Astrocyte (in vitro differentiated cells and primary cell): Measurements from ENCODE around the gene VARS1. TPM values are rescaled to one million over a fixed set of nuclear protein-coding genes. Genes with fewer than 3 reads are reported as not detected.

Experiments
- DNase-seq: peaks from one replicate; pipeline ENCODE4 v3.0.0-alpha.2; 2010; ENCODE audit warnings: low read depth
- FAIRE-seq: peaks from 2 replicates; lab custom pipeline; 2011; peaks lifted over from hg19 to GRCh38; lab: Jason Lieb, UNC
- H2AFZ ChIP-seq: 2 replicates; pipeline ENCODE4 v1.6.0; 2012; ENCODE audit warnings: low read depth, low read length, inconsistent platforms
- H3K27ac ChIP-seq: 2 replicates; pipeline ENCODE4 v1.5.1; 2011; ENCODE audit warnings: low read depth, low read length, inconsistent platforms
- H3K27me3 ChIP-seq: 2 replicates; pipeline ENCODE4 v1.6.0; 2011; ENCODE audit warnings: low read length, inconsistent platforms; ENCODE audit not compliant: insufficient read depth
- H3K36me3 ChIP-seq: 2 replicates; pipeline ENCODE4 v1.5.1; 2011; ENCODE audit warnings: low read length, inconsistent platforms; ENCODE audit not compliant: insufficient read depth
- H3K4me1 ChIP-seq: 2 replicates; pipeline ENCODE4 v1.5.1; 2011; ENCODE audit warnings: low read length, inconsistent platforms; ENCODE audit not compliant: insufficient read depth
- H3K4me2 ChIP-seq: 2 replicates; pipeline ENCODE4 v1.6.0; 2012; ENCODE audit warnings: low read length, inconsistent platforms
- H3K4me3 ChIP-seq: 2 replicates; pipeline ENCODE4 v1.5.1; 2011; ENCODE audit warnings: low read depth, mild to moderate bottlenecking, low read length, inconsistent platforms; ENCODE audit not compliant: insufficient read depth
- H3K79me2 ChIP-seq: 2 replicates; pipeline ENCODE4 v1.6.0; 2012; ENCODE audit warnings: mild to moderate bottlenecking, low read length, inconsistent platforms; ENCODE audit not compliant: insufficient read depth
- H3K9ac ChIP-seq: 2 replicates; pipeline ENCODE4 v1.6.0; 2012; ENCODE audit warnings: mild to moderate bottlenecking, low read length, inconsistent platforms
- H3K9me3 ChIP-seq: 2 replicates; pipeline ENCODE4 v1.5.1; 2012; ENCODE audit warnings: low read depth, mild to moderate bottlenecking, low read length, inconsistent platforms; ENCODE audit not compliant: insufficient read depth
- H4K20me1 ChIP-seq: 2 replicates; pipeline ENCODE4 v1.6.0; 2012; ENCODE audit warnings: low read length, inconsistent platforms; ENCODE audit not compliant: insufficient read depth
- H3K27ac Mint-ChIP-seq: one replicate; pipeline ENCODE4 v1.8.0; 2021; ENCODE audit warnings: mild to moderate bottlenecking, mixed read lengths; ENCODE audit not compliant: unreplicated experiment
- H3K27me3 Mint-ChIP-seq: one replicate; pipeline ENCODE4 v1.8.0; 2021; ENCODE audit warnings: low read depth, mixed read lengths; ENCODE audit not compliant: unreplicated experiment
- H3K36me3 Mint-ChIP-seq: one replicate; pipeline ENCODE4 v1.8.0; 2021; ENCODE audit warnings: low read depth, mixed read lengths; ENCODE audit not compliant: unreplicated experiment
- H3K4me1 Mint-ChIP-seq: one replicate; pipeline ENCODE4 v1.8.0; 2021; ENCODE audit warnings: low read depth, mixed read lengths; ENCODE audit not compliant: unreplicated experiment
- H3K4me3 Mint-ChIP-seq: one replicate; pipeline ENCODE4 v1.8.0; 2021; ENCODE audit warnings: mild to moderate bottlenecking, moderate library complexity, mixed read lengths; ENCODE audit not compliant: unreplicated experiment
- H3K9me3 Mint-ChIP-seq: one replicate; pipeline ENCODE4 v1.8.0; 2021; ENCODE audit warnings: mild to moderate bottlenecking, mixed read lengths; ENCODE audit not compliant: unreplicated experiment
- EZH2 ChIP-seq: IDR thresholded peaks from 2 replicates; pipeline ENCODE4 v1.6.1; 2012; ENCODE audit warnings: mild to moderate bottlenecking, low read length, inconsistent platforms; ENCODE audit not compliant: insufficient read depth
- total RNA-seq: library from RNA; stranded (reverse); gene quantifications from 2 replicates; pipeline ENCODE4 v1.2.1, GENCODE V29; 2021
- TF ChIP-seq, protein P1 (sequence below): IDR thresholded peaks from 2 replicates; pipeline ENCODE4 v1.5.1; 2011; ENCODE audit warnings: low read depth, mild to moderate bottlenecking, inconsistent platforms, low read length, moderate library complexity; ENCODE audit not compliant: insufficient read depth

Gene VARS1
- total RNA-seq, 1 donor from 2014 or later: 94.8 TPM

DNA sequence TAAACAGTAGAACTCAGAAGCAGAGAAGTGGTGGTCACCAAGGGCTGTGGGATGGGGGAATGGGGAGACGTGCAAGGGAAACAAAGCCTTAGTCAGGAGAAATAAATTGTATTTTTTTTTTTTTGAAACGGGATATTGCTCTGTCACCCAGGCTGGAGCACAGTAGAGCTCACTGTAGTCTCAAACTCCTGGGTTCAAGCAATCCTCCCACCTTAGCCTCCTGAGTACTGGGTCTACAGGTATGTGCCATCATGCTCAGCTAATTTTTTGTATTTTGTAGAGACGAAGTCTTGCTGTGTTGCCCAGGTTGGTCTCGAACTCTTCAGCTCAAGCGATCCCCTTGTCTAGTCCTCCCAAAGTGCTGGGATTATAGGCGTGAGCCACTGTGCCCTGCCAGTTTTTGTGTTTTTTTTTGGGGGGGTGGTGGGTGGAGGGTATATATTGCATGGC is 35.4 kb upstream of the VARS1 start:
- no peaks in the 10 kb centered on the region for H3K36me3 ChIP-seq
- no peaks in the 10 kb centered on the region for H3K9me3 Mint-ChIP-seq
- peak overlapping the region; percentile 87 for H3K4me2 ChIP-seq
- no peak overlapping the region for H3K27ac ChIP-seq
- H3K27me3 ChIP-seq: no peaks in the 10 kb centered on the region
- peaks cover 11% of the 10 kb centered on the region for H3K4me1 Mint-ChIP-seq
- no peaks in the 10 kb centered on the region for H3K9me3 ChIP-seq
- H4K20me1 ChIP-seq: peaks cover 9% of the 10 kb centered on the region
- FAIRE-seq (no peak), DNase-seq (no peak)
- H3K27me3 Mint-ChIP-seq: no peaks in the 10 kb centered on the region
- H3K4me3 Mint-ChIP-seq: peak overlapping the region; percentile 96
- H3K36me3 Mint-ChIP-seq: peaks cover 7% of the 10 kb centered on the region
- H3K27ac Mint-ChIP-seq: no peak overlapping the region
- peak overlapping the region; percentile 86 for H3K9ac ChIP-seq
- H3K4me3 ChIP-seq: peak overlapping the region; percentile 73
- TF ChIP-seq, protein P1, sequence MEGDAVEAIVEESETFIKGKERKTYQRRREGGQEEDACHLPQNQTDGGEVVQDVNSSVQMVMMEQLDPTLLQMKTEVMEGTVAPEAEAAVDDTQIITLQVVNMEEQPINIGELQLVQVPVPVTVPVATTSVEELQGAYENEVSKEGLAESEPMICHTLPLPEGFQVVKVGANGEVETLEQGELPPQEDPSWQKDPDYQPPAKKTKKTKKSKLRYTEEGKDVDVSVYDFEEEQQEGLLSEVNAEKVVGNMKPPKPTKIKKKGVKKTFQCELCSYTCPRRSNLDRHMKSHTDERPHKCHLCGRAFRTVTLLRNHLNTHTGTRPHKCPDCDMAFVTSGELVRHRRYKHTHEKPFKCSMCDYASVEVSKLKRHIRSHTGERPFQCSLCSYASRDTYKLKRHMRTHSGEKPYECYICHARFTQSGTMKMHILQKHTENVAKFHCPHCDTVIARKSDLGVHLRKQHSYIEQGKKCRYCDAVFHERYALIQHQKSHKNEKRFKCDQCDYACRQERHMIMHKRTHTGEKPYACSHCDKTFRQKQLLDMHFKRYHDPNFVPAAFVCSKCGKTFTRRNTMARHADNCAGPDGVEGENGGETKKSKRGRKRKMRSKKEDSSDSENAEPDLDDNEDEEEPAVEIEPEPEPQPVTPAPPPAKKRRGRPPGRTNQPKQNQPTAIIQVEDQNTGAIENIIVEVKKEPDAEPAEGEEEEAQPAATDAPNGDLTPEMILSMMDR: no peak
- TF ChIP-seq EZH2: no peak
- H3K79me2 ChIP-seq: peaks cover 45% of the 10 kb centered on the region
- no peak overlapping the region for H2AFZ ChIP-seq
- peaks cover 13% of the 10 kb centered on the region for H3K4me1 ChIP-seq

DNA sequence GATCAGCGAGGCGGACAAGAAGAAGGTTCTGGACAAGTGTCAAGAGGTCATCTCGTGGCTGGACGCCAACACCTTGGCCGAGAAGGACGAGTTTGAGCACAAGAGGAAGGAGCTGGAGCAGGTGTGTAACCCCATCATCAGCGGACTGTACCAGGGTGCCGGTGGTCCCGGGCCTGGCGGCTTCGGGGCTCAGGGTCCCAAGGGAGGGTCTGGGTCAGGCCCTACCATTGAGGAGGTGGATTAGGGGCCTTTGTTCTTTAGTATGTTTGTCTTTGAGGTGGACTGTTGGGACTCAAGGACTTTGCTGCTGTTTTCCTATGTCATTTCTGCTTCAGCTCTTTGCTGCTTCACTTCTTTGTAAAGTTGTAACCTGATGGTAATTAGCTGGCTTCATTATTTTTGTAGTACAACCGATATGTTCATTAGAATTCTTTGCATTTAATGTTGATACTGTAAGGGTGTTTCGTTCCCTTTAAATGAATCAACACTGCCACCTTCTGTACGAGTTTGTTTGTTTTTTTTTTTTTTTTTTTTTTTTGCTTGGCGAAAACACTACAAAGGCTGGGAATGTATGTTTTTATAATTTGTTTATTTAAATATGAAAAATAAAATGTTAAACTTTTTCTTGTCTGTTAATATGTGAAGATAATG is 34.2 kb upstream of the VARS1 start:
- DNase-seq (no peak), FAIRE-seq (no peak)
- no peak for TF ChIP-seq EZH2
- TF ChIP-seq, protein P1: peak; percentile 44
- Histone ChIP-seq H4K20me1 (peaks cover 7% of the 10 kb centered on the region), H3K4me1 (peaks cover 13% of the 10 kb centered on the region), H3K79me2 (peaks cover 33% of the 10 kb centered on the region), H2AFZ (no peak overlapping the region), H3K4me3 (peak overlapping the region; percentile 73), H3K9me3 (no peaks in the 10 kb centered on the region), H3K27me3 (no peaks in the 10 kb centered on the region), H3K9ac (peak overlapping the region; percentile 86), H3K4me2 (peak overlapping the region; percentile 87), H3K27ac (no peak overlapping the region), H3K36me3 (no peaks in the 10 kb centered on the region)
- Mint-ChIP-seq H3K36me3 (peaks cover 2% of the 10 kb centered on the region), H3K27me3 (no peaks in the 10 kb centered on the region), H3K27ac (peak overlapping the region; percentile 31), H3K9me3 (no peaks in the 10 kb centered on the region), H3K4me1 (peaks cover 16% of the 10 kb centered on the region), H3K4me3 (peak overlapping the region; percentile 96)
